GM12865 (cell line): ENCODE measurements around the gene PGK2.

Experiments used
- DNase-seq: peaks from one replicate; pipeline ENCODE4 v3.0.0; 2010; ENCODE audit warnings: low read depth
- H3K4me3 ChIP-seq: 2 replicates; pipeline ENCODE4 v1.5.1; 2011; ENCODE audit warnings: mild to moderate bottlenecking, low read depth, low read length, control low read depth
- CTCF ChIP-seq: IDR thresholded peaks from 2 replicates; pipeline ENCODE4 v1.5.1; 2011; ENCODE audit warnings: low read length, control low read depth, low read depth, inconsistent platforms; ENCODE audit not compliant: insufficient read depth; ENCODE audit errors: missing control alignments

PGK2 gene

GRCh38 chr6:49787176-49787575, at the start of gene PGK2:
TSS of gene PGK2 (minus strand) at chr6:49787285. CDS start at chr6:49787187, 98 bp downstream.
- H3K4me3 ChIP-seq, result no peak within 1 kb of the TSS
- TF ChIP-seq CTCF, result no peak
- peak; percentile 32 for DNase-seq

- H3K4me3 ChIP-seq, result no peak overlapping the region
Observed at GRCh38 chr6:49835140-49835539, 48.1 kb upstream of the PGK2 start.

GRCh38 chr6:49833386-49833785, 46.3 kb upstream of the PGK2 start:
- DNase-seq, result no peak
- no peak overlapping the region for H3K4me3 ChIP-seq
- TF ChIP-seq CTCF, result no peak

More at GRCh38 chr6:49835140-49835539, 48.1 kb upstream of the PGK2 start:
- no peak for TF ChIP-seq CTCF
- no peak for DNase-seq

GRCh38 chr6:49826743-49827406, 39.8 kb upstream of the PGK2 start:
- peak; percentile 33 for DNase-seq
- H3K4me3 ChIP-seq, result no peak overlapping the region
- TF ChIP-seq CTCF, result no peak

- no peak for TF ChIP-seq CTCF
- no peak for DNase-seq
- no peak overlapping the region for H3K4me3 ChIP-seq
Observed at GRCh38 chr6:49815166-49815565, 28.1 kb upstream of the PGK2 start.

- no peak overlapping the region for H3K4me3 ChIP-seq
- no peak for TF ChIP-seq CTCF
- DNase-seq, result no peak
Observed at GRCh38 chr6:49813248-49813647, 26.2 kb upstream of the PGK2 start.

- no peak for DNase-seq
- no peak overlapping the region for H3K4me3 ChIP-seq
- no peak for TF ChIP-seq CTCF
Observed at GRCh38 chr6:49806145-49806544, 19.1 kb upstream of the PGK2 start.
